Gastroesophageal sphincter (tissue), 4 donors: ENCODE data around the gene NUAK2. TPM values are rescaled to one million over a fixed set of nuclear protein-coding genes. Genes with fewer than 3 reads are reported as not detected.
A peak's percentile ranks its signal among the peaks of the same experiment; 100 is the strongest.

Experiments
- ATAC-seq: fragments of 150-250 bp; one replicate; pipeline ENCODE4 v1.9.1; 2016; ENCODE audit warnings: mild to moderate bottlenecking, moderate library complexity
- H3K27ac ChIP-seq, 4 donors: fragments of 200-600 bp; sonication (generic) in 3 of 4; 1 replicate in 3 of 4; 2 replicates in 1 of 4; pipeline ENCODE4 v1.5.1; 2016 to 2019
- H3K27me3 ChIP-seq: fragments of 200-600 bp; sonication (generic); one replicate; pipeline ENCODE4 v1.5.1; 2019
- H3K36me3 ChIP-seq, 2 donors: fragments of 200-600 bp; sonication (generic); one replicate each; pipeline ENCODE4 v1.5.1; 2019; ENCODE audit warnings: control low read depth in 1 of 2
- H3K4me1 ChIP-seq, 3 donors: fragments of 200-600 bp; sonication (generic); 1 replicate in 2 of 3; 2 replicates in 1 of 3; pipeline ENCODE4 v1.5.1; 2016 to 2019; ENCODE audit warnings: control low read depth in 2 of 3
- H3K4me3 ChIP-seq, 2 donors: fragments of 200-600 bp; sonication (generic); one replicate each; pipeline ENCODE4 v1.5.1; 2019; ENCODE audit warnings: mild to moderate bottlenecking in 1 of 2, moderate library complexity in 1 of 2
- H3K9me3 ChIP-seq, 3 donors: fragments of 200-600 bp; sonication (generic); one replicate each; pipeline ENCODE4 v1.5.1; 2017 to 2019; ENCODE audit warnings: control low read depth in 2 of 3
- CTCF ChIP-seq, 4 experiments: fragments of 200-600 bp in 2 of 4; fragments of 450-650 bp in 2 of 4; sonication (generic) in 1 of 4; IDR thresholded peaks; one replicate each; pipeline ENCODE4 v1.5.1; 2017 to 2019; ENCODE audit warnings: antibody characterized with exemption in 4 of 4, mild to moderate bottlenecking in 2 of 4, moderate library complexity in 2 of 4
- EP300 ChIP-seq: sonication (generic); formaldehyde crosslinking; IDR thresholded peaks from one replicate; pipeline ENCODE4 v1.6.1; 2017; ENCODE audit warnings: antibody characterized with exemption, mild to moderate bottlenecking
- POLR2A ChIP-seq, 2 donors: fragments of 450-650 bp; IDR thresholded peaks; one replicate each; pipeline ENCODE4 v1.6.1; 2017; ENCODE audit warnings: antibody characterized with exemption in 2 of 2, mild to moderate bottlenecking in 2 of 2, moderate library complexity in 1 of 2
- POLR2AphosphoS5 ChIP-seq: sonication (generic); formaldehyde crosslinking; IDR thresholded peaks from one replicate; pipeline ENCODE4 v1.6.1; 2017; ENCODE audit warnings: antibody characterized with exemption
- WGBS, 2 donors: methylation state at CpG; one replicate each; pipeline ENCODE4 v1.1.5; 2018; ENCODE audit warnings: low coverage in 1 of 2; 5-methylcytosine and 5-hydroxymethylcytosine counted together
- total RNA-seq, 4 donors: library from RNA; depleted of rRNA; stranded (reverse); fragments of >200 nt; gene quantifications; one replicate each; pipeline ENCODE4 v1.1.0, GENCODE V29; 2016

NUAK2 gene
- total RNA-seq, 4 donors from 2014 or later, result 0.67 to 1.1 (median 0.83) TPM

GRCh38 chr1:205304046-205304694 lies 17.4 kb downstream of the NUAK2 start:
- Histone ChIP-seq H3K27ac (no peak overlapping the region), H3K36me3 (peaks cover 0 to 38% of the 10 kb centered on the region in 2 donors), H3K9me3 (no peaks in the 10 kb centered on the region), H3K4me3 (no peak overlapping the region), H3K27me3 (no peaks in the 10 kb centered on the region), H3K4me1 (peaks cover 0 to 11% (median 3%) of the 10 kb centered on the region in 3 donors)
- no peak for ATAC-seq
- TF ChIP-seq EP300, result no peak
- WGBS, 2 donors, result no CpG with 5 or more reads among the region's 19 CpGs

- Histone ChIP-seq H3K36me3 (peaks cover 0 to 38% of the 10 kb centered on the region in 2 donors), H3K27me3 (no peaks in the 10 kb centered on the region), H3K4me3 (no peak overlapping the region), H3K9me3 (no peaks in the 10 kb centered on the region), H3K27ac (no peak overlapping the region), H3K4me1 (peaks cover 0 to 11% (median 3%) of the 10 kb centered on the region in 3 donors)
- WGBS, 2 donors, result 100% methylated on average over 1 of the region's 20 CpGs; no CpG with 5 or more reads in 1 of the 2 donors
- no peak for TF ChIP-seq EP300
- TF ChIP-seq CTCF (IDR thresholded peaks at IDR 0.05), result no peak
- no peak for TF ChIP-seq POLR2A (IDR thresholded peaks at IDR 0.05)
- no peak for TF ChIP-seq POLR2AphosphoS5
- ATAC-seq, result no peak
Observed at GRCh38 chr1:205303247-205303888, 18.2 kb downstream of the NUAK2 start.

- no peak overlapping the region for H3K4me3 ChIP-seq
- H3K9me3 ChIP-seq, result no peaks in the 10 kb centered on the region
- ATAC-seq, result no peak
- H3K27me3 ChIP-seq, result no peaks in the 10 kb centered on the region
- 59 to 86% methylated on average over 1 to 6 of the region's 6 CpGs for WGBS, 2 donors
- H3K36me3 ChIP-seq, result peaks cover 0 to 29% of the 10 kb centered on the region in 2 donors
- TF ChIP-seq POLR2AphosphoS5 (no peak), POLR2A (IDR thresholded peaks at IDR 0.05) (no peak), CTCF (IDR thresholded peaks at IDR 0.05) (no peak), EP300 (no peak)
- H3K4me1 ChIP-seq, result peaks cover 0 to 11% (median 3%) of the 10 kb centered on the region in 3 donors
- H3K27ac ChIP-seq, result peak overlapping the region in 1 of 4 donors; percentile 21
Observed at GRCh38 chr1:205301842-205302588, 19.5 kb downstream of the NUAK2 start.

GRCh38 chr1:205301205-205301821 lies 20.2 kb downstream of the NUAK2 start:
- no peaks in the 10 kb centered on the region for H3K27me3 ChIP-seq

More at GRCh38 chr1:205301205-205301821, 20.2 kb downstream of the NUAK2 start:
- TF ChIP-seq CTCF (IDR thresholded peaks at IDR 0.05) (no peak), POLR2A (IDR thresholded peaks at IDR 0.05) (no peak), POLR2AphosphoS5 (no peak), EP300 (no peak)
- peak; percentile 40 for ATAC-seq
- Histone ChIP-seq H3K9me3 (no peaks in the 10 kb centered on the region), H3K27ac (peak overlapping the region in 1 of 4 donors; percentile 21), H3K4me3 (no peak overlapping the region), H3K36me3 (peaks cover 0 to 27% of the 10 kb centered on the region in 2 donors), H3K4me1 (peaks cover 0 to 11% (median 3%) of the 10 kb centered on the region in 3 donors)
- WGBS, 2 donors, result 25 to 46% methylated on average over 2 to 3 of the region's 14 CpGs
